Endothelial cell of umbilical vein (primary cell): Measurements from ENCODE around the gene SP1. TPM values are rescaled to one million over a fixed set of nuclear protein-coding genes. Genes with fewer than 3 reads are reported as not detected.
A peak's percentile ranks its signal among the peaks of the same experiment; 100 is the strongest.

ENCODE experiments used
- BruUV-seq: library from RNA; stranded (reverse); fragments of 400-500 nt; replicated peaks from 2 replicates; lab custom pipeline; 2021; lab: Mats Ljungman, UMichigan
- CTCF ChIA-PET: fragments of 300-600, 350-600 bp; sonication (Branson Sonifier 250); formaldehyde crosslinking; loops from one replicate; lab custom pipeline; 2021; ENCODE audit warnings: antibody characterized with exemption, inconsistent platforms; lab: Charles Lee
- POLR2A ChIA-PET: fragments of 300-600, 350-600 bp; sonication (Branson Sonifier 250); formaldehyde crosslinking; loops from one replicate; lab custom pipeline; 2021; ENCODE audit warnings: antibody characterized with exemption, inconsistent platforms; lab: Charles Lee
- DNase-seq: peaks from one replicate; pipeline ENCODE4 v3.0.0-alpha.2; 2011; ENCODE audit warnings: low read depth, low spot score
- FAIRE-seq: peaks from 2 replicates; lab custom pipeline; 2011; peaks lifted over from hg19 to GRCh38; lab: Jason Lieb, UNC
- H2AFZ ChIP-seq: 2 replicates; pipeline ENCODE4 v1.6.0; 2012; ENCODE audit warnings: low read depth, low read length, control low read depth, inconsistent platforms
- H3K27ac ChIP-seq: 2 replicates; pipeline ENCODE4 v1.5.1; 2011; ENCODE audit warnings: low read depth, mild to moderate bottlenecking, control low read depth, low read length, moderate library complexity; ENCODE audit not compliant: insufficient read depth
- H3K27me3 ChIP-seq, 2 experiments: 2 replicates each; pipeline versions ENCODE4 v1.6.0 to v1.6.1; 2011; ENCODE audit warnings: low read length in 2 of 2, mixed read lengths in 1 of 2; ENCODE audit not compliant: control insufficient read depth in 2 of 2, insufficient read depth in 2 of 2
- H3K36me3 ChIP-seq, 2 experiments: 2 replicates in 1 of 2; 3 replicates in 1 of 2; pipeline ENCODE4 v1.5.1; 2011; ENCODE audit warnings: low read length in 2 of 2, mild to moderate bottlenecking in 1 of 2, moderate library complexity in 1 of 2; ENCODE audit not compliant: control insufficient read depth in 2 of 2, insufficient read depth in 2 of 2; ENCODE audit errors: extremely low read depth in 1 of 2
- H3K4me1 ChIP-seq: 3 replicates; pipeline ENCODE4 v1.5.1; 2011; ENCODE audit warnings: mild to moderate bottlenecking, low read length; ENCODE audit not compliant: control insufficient read depth, insufficient read depth; ENCODE audit errors: extremely low read depth
- H3K4me2 ChIP-seq: 2 replicates; pipeline ENCODE4 v1.6.1; 2011; ENCODE audit warnings: low read length, control low read depth, mixed read lengths; ENCODE audit not compliant: insufficient read depth
- H3K4me3 ChIP-seq, 3 experiments: fragments of 200-600 bp in 1 of 3; sonication (generic), shearing (Covaris generic) in 1 of 3; replicated peaks in 1 of 3; 2 replicates each; pipeline ENCODE4 v1.5.1; 2011 to 2016; ENCODE audit warnings: control low read depth in 3 of 3, low read length in 3 of 3, mild to moderate bottlenecking in 2 of 3, inconsistent platforms in 1 of 3, low read depth in 1 of 3, moderate library complexity in 1 of 3; ENCODE audit not compliant: insufficient read depth in 1 of 3
- H3K79me2 ChIP-seq: 2 replicates; pipeline ENCODE4 v1.6.0; 2012; ENCODE audit warnings: low read length, inconsistent platforms; ENCODE audit not compliant: control insufficient read depth, insufficient read depth
- H3K9ac ChIP-seq: replicated peaks from 2 replicates; pipeline ENCODE3; 2011; ENCODE audit warnings: low read length, control low read depth; ENCODE audit not compliant: insufficient read depth; ENCODE audit errors: extremely low read depth
- H3K9me1 ChIP-seq: replicated peaks from 3 replicates; pipeline ENCODE4 v1.6.0; 2011; ENCODE audit warnings: mild to moderate bottlenecking, low read length; ENCODE audit not compliant: control insufficient read depth, insufficient read depth; ENCODE audit errors: extremely low read depth
- H3K9me3 ChIP-seq: replicated peaks from 2 replicates; pipeline ENCODE4 v1.5.1; 2012; ENCODE audit warnings: low read length, inconsistent platforms; ENCODE audit not compliant: control insufficient read depth, insufficient read depth
- H4K20me1 ChIP-seq: replicated peaks from 2 replicates; pipeline ENCODE3; 2011; ENCODE audit warnings: mild to moderate bottlenecking, low read length; ENCODE audit not compliant: control insufficient read depth, insufficient read depth; ENCODE audit errors: extremely low read depth
- FOS ChIP-seq: IDR thresholded peaks from 2 replicates; pipeline ENCODE4 v1.6.1; 2011; ENCODE audit warnings: mild to moderate bottlenecking, low read length, moderate library complexity, borderline replicate concordance; ENCODE audit not compliant: insufficient read depth
- JUN ChIP-seq: IDR thresholded peaks from 2 replicates; pipeline ENCODE4 v1.6.1; 2011; ENCODE audit warnings: borderline replicate concordance, low read depth; ENCODE audit not compliant: insufficient read length, insufficient read depth
- POLR2A ChIP-seq: IDR thresholded peaks from 2 replicates; pipeline ENCODE4 v1.6.1; 2012; ENCODE audit warnings: low read depth, mild to moderate bottlenecking, control low read depth, low read length
- POLR2AphosphoS5 ChIP-seq: IDR thresholded peaks from 2 replicates; pipeline ENCODE4 v1.6.1; 2012; ENCODE audit warnings: low read depth, mild to moderate bottlenecking, control low read depth, low read length, moderate library complexity; ENCODE audit not compliant: insufficient read depth
- dilution Hi-C: fragments of 300-500 bp; cut with MboI; formaldehyde crosslinking; loops from one replicate; pipeline ENCODE4 v1.15.0; 2019; ENCODE audit warnings: low sequenced_read_pairs; ENCODE audit not compliant: extremely low pct_ligation_motif_present
- intact Hi-C: fragments of 100-400 bp; cut with micrococcal nuclease; formaldehyde crosslinking; loops from one replicate; pipeline ENCODE4 v1.10.0; 2022
- polyA plus RNA-seq, 4 experiments: library from polyadenylated mRNA; depleted of rRNA in 3 of 4; stranded (reverse) in 3 of 4; unstranded in 1 of 4; fragments of >200 nt; gene quantifications; 2 replicates each; pipeline versions ENCODE4 v1.2.1 to v1.2.3, GENCODE V29; 2011 to 2012; ENCODE audit warnings: missing spikeins in 1 of 4
- total RNA-seq: library from RNA; stranded (reverse); gene quantifications from 2 replicates; pipeline ENCODE4 v1.2.3, GENCODE V29; 2021
- TF ChIP-seq, protein P1 (sequence below), 2 donors: IDR thresholded peaks; 1 replicate in 1 of 2; 2 replicates in 1 of 2; pipeline ENCODE4 v1.5.1; 2011; ENCODE audit warnings: low read length in 2 of 2, mild to moderate bottlenecking in 2 of 2, moderate library complexity in 2 of 2, control low read depth in 1 of 2, inconsistent platforms in 1 of 2, low read depth in 1 of 2; ENCODE audit not compliant: insufficient read depth in 1 of 2; ENCODE audit errors: extremely low read depth in 1 of 2
- TF ChIP-seq, protein P2 (sequence below): IDR thresholded peaks from 2 replicates; pipeline ENCODE4 v1.6.1; 2011; ENCODE audit not compliant: insufficient read depth, insufficient read length

SP1 gene
- total and polyA plus RNA-seq, 2 donors (not counting 3 experiments of a cell fraction or from before 2014, with no cell fraction given): 34.8 to 56.3 TPM

DNA sequence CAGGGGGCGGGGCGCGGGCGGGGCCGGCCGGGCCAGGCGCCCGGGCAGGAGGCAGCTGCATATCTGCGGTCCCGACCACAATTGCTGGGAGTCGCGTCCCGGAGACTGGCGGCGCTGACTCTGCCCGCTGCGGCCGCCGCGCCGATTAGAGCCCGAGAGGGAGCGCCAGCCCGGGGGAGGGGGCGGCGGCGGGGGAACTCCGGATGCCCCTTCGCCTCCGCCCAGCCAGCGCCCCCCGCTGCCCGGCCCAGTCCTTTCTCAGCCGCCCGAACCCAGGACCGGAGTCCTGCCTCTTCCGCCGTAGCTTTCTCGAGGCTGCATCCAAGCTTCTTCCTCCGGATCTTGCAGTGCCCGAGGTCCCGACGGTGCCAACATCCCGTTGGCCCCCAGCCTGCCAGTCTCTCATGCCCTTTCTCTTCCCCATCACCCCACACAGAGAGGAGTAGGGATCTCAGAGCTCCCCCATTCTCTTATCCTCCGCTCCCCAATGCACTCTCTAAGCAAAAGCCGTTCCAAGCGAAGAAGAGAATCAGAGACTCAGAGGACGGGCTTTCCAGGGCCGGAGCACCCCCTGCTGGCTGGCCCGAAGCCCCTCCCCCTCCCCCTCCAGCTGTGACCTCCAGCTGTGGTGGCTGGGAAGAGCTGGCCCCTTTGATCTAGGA, 35.0 kb upstream of the SP1 start:
- FAIRE-seq: no peak

More for the DNA sequence above, 35.0 kb upstream of the SP1 start:
- intact Hi-C loops: loop anchor here (1.0 kb wide), 1 partner anchor 18 kb away; no protein-coding TSS in a partner anchor
- peak overlapping the region; percentile 43 to 47 (median 45) for H3K4me3 ChIP-seq
- no peaks in the 10 kb centered on the region for H3K79me2 ChIP-seq
- H3K9ac ChIP-seq: peak overlapping the region; percentile 48
- H3K36me3 ChIP-seq: no peaks in the 10 kb centered on the region
- dilution Hi-C loops: no loop called here
- no peaks in the 10 kb centered on the region for H3K9me1 ChIP-seq
- H2AFZ ChIP-seq: peak overlapping the region; percentile 78
- peak overlapping the region; percentile 40 for H3K27ac ChIP-seq
- no peaks in the 10 kb centered on the region for H4K20me1 ChIP-seq
- peak overlapping the region; percentile 61 for H3K4me2 ChIP-seq
- no peaks in the 10 kb centered on the region for H3K9me3 ChIP-seq
- POLR2A ChIA-PET: interaction anchor here (0.6 to 1.8 kb wide), 5 partner anchors 20 to 111 kb away, joined by 3 to 10 read pairs (median 3); partner anchors contain the start of gene AAAS
- BruUV-seq: TSS peak; percentile 49
- peak; percentile 72 for DNase-seq
- peaks cover 0 to 4% of the 10 kb centered on the region in 2 experiments for H3K27me3 ChIP-seq
- H3K4me1 ChIP-seq: peaks cover 13% of the 10 kb centered on the region
- TF ChIP-seq, protein P1, sequence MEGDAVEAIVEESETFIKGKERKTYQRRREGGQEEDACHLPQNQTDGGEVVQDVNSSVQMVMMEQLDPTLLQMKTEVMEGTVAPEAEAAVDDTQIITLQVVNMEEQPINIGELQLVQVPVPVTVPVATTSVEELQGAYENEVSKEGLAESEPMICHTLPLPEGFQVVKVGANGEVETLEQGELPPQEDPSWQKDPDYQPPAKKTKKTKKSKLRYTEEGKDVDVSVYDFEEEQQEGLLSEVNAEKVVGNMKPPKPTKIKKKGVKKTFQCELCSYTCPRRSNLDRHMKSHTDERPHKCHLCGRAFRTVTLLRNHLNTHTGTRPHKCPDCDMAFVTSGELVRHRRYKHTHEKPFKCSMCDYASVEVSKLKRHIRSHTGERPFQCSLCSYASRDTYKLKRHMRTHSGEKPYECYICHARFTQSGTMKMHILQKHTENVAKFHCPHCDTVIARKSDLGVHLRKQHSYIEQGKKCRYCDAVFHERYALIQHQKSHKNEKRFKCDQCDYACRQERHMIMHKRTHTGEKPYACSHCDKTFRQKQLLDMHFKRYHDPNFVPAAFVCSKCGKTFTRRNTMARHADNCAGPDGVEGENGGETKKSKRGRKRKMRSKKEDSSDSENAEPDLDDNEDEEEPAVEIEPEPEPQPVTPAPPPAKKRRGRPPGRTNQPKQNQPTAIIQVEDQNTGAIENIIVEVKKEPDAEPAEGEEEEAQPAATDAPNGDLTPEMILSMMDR (IDR thresholded peaks at IDR 0.05; ENCODE audit: extremely low read depth in 1 of 2, insufficient read depth in 1 of 2, low read depth in 1 of 2, low read length in 2 of 2): peak; percentile 57 to 86
- TF ChIP-seq JUN (no peak), POLR2AphosphoS5 (peak; percentile 86), POLR2A (peak; percentile 70), FOS (no peak)
- TF ChIP-seq, protein P2, sequence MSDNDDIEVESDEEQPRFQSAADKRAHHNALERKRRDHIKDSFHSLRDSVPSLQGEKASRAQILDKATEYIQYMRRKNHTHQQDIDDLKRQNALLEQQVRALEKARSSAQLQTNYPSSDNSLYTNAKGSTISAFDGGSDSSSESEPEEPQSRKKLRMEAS: no peak
- CTCF ChIA-PET: interaction anchor here (0.5 to 4.5 kb wide), 36 partner anchors 8 to 291 kb away, joined by 3 to 225 read pairs (median 5); partner anchors contain the start of genes AAAS, MAP3K12, MYG1 and PFDN5
